HG03196 (cell line): ENCODE measurements around the gene SASH3.
A peak's percentile ranks its signal among the peaks of the same experiment; 100 is the strongest.
"Not testable (repeated sequence)": the region's sequence is repeated elsewhere in the genome, so short reads cannot be mapped to it uniquely, and the experiment has no call there.

Experiments
- ATAC-seq: cut with Tn5 transposase; IDR thresholded peaks from one replicate; pipeline ENCODE4 v1.9.1; 2021; ENCODE audit not compliant: unreplicated experiment

SASH3 gene

DNA sequence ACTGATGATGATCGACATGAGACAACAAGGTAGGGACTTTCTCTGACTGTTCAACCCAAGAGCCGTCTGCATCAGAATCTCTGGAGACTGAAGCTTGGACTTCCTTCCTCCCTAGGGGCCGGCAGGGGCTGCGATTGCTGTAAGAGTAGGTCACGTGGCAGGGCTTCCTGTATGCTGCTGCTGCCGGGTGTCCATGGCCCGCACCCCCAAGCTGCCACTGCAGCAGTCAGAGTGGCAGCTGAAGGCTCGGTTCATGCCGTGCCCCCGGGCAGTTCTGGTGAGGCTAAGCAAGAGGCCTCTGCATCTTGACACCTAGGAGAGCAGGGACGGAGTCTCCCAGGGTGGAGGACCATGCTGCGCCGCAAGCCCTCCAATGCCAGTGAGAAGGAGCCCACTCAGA lies at the start of gene SASH3:
SASH3 (plus strand) TSS at position 203 of the 400 bp plus-strand sequence; CDS start at position 352, 149 bp downstream.
- ATAC-seq: peak; percentile 30

DNA sequence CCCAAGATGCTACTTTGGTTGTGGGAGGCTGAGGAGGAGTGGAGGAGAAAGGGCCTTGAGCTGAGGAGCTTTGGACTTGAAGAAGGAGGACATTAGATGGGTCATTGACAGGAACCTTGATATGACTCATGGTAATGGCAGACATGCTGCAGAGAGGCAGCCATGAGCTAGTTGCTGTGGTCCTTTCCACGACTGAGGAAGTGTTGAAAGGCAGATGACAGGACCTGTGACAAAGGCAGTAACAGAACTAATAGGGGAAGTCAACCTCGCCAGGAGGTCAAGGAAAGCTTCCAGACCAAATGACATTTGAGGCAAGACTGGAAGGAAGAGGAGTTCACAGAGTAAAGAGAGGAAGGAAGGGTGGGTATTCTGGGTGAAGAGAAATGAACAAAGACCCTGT lies 48.5 kb upstream of the SASH3 start:
- ATAC-seq: no peak

DNA sequence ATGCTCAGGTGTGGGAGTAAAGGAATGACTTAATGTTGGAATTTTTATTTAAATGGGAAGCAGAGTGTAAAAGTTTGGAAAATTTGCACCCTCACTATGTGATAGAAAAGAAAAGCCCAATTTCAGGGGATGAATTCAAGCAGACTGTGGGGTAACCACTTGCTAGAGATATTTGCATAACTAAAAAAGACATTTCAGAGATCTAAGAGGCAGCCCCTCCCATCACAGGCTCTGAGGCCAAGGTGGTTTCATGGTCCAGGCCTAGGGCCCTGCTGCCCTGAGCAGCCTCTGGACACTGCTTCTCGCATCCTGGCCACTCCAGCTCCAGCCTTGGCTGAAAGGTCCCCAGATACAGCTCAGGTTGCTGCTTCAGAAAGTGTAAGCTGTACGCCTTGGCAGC lies 46.9 kb upstream of the SASH3 start:
- ATAC-seq: no peak

DNA sequence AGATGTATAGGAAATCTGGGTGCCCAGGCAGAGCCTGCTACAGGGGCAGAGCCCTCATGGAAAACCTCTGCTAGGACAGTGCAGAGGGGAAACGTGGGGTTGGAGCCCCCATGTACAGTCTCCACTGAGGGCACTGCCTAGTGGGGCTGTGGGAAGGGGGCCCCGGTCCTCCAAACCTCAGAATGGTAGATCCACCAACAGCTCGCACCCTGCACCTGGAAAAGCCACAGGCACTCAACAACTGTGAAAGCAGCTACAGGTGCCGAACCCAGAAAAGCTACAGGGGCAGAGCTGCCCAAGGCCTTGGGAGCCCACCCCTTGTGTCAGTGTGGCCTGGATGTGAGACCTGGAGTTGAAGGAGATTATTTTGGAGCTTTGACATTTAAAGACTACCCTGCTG lies 46.4 kb upstream of the SASH3 start:
- ATAC-seq: no peak

DNA sequence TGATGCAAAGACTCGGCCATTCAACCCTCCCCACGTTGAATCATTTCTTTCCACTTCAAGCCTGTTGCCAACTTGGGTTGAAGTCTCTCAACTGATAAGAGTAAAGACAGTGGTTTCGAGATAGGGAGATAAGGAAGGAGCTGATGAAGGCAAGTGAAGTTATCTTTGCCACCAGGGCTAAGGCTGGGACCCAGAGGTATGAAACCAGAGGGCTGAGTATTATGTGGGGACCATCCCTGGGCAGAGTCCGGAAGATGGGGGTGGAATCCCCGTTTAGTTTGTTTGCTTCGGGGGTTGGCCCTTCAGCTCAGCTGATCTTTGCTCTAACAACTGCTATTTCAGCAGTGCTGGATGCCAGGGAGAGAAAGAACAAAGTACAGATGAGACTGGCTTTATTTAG lies 43.3 kb upstream of the SASH3 start:
- ATAC-seq: no peak

DNA sequence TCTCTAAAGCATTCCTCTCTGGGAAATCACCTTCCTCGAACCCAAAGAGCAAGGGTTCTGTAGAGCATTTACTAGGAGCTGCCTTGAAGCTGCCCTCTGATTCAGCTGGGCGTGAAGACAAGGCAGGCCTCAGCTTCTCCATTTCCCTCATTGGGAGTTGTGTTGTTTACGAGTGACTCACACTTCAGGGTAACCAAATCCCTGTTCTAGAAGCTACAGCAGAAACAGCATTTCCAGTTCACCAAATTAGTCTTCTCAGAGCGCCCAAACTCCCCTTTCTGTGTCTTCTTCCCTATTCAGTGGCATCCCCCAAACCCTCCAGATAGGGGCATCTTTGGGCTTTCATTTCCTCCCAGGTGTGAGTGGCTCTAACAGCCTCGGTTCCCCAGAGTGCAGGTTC lies 41.8 kb upstream of the SASH3 start:
- no peak for ATAC-seq

DNA sequence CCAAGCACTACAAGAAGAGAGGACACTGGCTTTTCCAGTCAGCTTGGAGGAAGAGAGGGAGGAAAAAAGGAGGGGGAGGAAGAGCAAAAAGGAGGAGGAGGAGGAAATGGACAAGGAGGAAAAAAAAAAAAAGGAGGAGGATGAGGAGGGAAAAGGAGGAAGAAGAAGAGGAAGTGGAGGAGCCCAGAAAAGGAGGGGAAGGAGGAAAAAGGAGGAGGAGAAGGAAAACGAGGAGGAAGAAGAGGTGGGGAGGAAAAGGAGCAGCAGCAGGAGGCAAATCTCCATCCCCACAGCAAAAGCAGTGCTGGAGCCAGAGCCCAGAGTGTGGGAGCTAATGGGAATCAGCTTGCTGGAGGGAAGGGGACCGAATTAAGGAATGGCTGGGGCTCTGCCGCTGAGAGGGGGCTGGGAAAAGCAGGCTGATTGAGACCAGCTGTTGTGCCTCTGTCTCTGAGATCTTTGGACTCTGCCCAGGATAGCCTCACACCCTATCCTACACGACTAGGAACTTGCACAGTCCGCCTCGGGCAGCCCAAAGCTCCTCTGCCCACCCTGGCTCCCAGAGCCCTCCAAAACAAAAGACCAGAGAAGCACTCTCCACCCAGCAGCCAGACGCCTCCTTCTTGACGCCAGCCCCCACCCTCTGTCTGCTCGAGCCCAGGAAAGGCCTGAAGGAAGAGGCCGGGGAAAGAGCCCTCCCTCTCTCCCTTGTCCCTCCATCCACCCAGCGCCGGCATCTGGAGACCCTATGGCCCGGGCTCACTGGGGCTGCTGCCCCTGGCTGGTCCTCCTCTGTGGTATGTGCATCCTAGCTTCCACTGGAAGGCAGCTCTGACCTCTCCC lies 41.1 kb upstream of the SASH3 start, which contains the start of gene XPNPEP2:
XPNPEP2 (plus strand) TSS at position 514 of the 843 bp plus-strand sequence; CDS start at position 749, 235 bp downstream.
- no peak for ATAC-seq

DNA sequence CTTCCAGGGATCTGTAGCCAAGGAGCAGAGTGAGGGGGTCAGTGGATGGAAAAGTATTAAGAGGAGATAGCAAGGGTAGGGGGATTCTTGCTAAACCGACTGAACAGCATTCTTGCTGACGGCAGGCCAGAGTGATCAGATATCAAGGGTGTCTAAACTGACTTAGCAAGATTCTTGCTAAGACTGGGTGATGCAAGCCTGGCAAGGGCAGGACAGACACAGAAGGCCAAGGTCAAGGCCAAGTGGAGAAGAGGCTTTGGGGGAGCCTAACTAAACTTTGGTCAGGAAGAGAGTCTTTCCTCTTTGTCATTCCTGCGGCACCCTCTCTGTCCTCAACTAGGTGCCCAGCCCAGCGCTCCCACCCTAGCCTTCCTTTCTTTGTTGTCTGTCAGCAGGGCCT lies 40.2 kb upstream of the SASH3 start:
- ATAC-seq: no peak

DNA sequence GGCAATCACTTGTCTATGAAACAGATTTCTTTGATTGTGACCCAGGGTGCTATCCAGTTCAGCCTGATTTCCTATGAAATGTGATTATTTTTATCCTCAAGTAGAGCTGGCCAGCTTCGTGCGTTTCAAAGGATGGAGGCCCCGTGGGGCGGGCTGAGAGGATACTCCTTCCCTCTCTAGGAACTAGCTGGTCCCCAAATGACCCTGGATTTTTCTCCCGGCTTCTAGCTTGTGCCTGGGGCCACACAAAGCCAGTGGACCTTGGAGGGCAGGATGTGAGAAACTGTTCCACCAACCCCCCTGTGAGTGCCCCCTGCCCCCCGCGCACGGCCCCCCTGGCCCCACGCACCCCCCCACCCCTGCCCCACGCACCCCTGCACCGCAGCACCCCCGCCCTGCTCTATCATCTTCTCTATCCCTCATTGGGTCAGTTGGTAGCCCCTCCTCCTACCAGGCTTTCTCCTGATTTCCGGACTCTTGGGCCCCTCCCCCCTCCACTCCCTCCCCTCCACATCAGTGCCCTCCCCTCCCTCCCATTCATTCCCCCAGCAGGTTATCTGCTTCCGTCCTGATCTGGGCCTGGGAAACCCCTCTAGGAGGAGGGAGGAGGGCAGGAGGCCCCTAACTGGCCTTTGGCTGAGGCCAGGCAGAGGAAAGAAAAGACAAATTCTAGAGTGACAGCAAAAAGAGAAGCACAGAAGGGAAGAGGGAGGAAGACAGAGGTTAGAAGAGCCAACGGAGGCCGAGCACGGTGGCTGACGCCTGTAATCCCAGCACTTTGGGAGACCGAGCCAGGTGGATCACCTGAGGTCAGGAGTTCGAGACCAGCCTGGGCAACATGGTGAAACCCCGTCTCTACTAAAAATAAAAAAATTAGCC lies 37.6 kb upstream of the SASH3 start:
- ATAC-seq: no peak

DNA sequence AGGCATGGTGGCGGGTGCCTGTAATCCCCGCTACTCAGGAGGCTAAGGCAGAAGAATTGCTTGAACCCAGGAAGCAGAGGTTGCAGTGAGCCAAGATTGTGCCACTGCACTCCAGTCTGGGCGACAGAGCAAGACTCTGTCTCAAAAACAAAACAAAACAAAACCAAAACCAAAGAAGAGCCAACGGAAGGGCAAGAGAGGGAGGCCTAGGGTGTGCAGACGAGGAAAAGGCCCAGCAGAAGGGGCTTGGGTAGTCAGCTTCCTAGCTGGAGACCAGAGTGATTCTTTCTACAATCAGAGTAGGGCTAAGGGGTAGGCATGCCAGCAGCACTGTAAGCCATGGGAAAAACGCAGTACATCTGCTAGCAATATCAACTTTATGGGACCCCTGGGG lies 37.0 kb upstream of the SASH3 start:
- ATAC-seq: not testable (repeated sequence)

DNA sequence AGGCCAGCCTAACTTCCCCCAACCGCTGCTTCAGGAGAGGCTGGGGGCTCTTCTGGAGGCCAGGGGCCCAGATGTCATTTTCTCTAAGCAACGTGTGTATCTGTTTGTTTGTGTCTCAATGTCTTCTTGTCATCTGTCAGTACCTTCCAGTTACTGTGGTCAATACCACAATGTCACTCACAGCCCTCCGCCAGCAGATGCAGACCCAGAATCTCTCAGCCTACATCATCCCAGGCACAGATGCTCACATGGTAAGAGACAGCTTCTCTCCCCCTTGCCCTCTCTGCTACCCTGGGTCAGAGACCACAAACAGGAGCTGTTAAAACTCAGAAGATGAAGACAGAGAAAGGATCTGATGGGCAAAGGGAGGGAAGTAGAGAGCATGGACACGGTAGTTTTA lies 35.9 kb upstream of the SASH3 start:
- ATAC-seq: no peak

DNA sequence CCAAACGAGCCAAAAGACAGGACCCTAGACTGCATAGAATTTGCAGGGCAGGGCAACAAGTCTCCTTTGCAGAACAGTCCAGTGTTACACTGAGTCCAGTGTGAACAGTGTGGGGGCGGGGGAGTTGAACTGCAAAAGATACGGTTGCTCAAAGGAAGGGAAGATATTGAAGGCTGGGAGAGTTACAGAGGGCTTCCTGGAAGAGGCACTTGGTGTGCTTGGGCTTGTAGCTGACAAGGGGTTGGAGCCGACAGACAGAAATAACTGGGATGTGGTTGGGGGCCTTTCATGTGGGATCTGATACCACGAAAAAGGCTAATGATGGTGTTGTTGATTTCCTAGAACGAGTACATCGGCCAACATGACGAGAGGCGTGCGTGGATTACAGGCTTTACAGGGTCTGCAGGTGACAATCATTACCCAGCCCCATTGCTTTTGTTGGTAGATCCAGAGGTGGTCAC lies 34.9 kb upstream of the SASH3 start:
- ATAC-seq: no peak

DNA sequence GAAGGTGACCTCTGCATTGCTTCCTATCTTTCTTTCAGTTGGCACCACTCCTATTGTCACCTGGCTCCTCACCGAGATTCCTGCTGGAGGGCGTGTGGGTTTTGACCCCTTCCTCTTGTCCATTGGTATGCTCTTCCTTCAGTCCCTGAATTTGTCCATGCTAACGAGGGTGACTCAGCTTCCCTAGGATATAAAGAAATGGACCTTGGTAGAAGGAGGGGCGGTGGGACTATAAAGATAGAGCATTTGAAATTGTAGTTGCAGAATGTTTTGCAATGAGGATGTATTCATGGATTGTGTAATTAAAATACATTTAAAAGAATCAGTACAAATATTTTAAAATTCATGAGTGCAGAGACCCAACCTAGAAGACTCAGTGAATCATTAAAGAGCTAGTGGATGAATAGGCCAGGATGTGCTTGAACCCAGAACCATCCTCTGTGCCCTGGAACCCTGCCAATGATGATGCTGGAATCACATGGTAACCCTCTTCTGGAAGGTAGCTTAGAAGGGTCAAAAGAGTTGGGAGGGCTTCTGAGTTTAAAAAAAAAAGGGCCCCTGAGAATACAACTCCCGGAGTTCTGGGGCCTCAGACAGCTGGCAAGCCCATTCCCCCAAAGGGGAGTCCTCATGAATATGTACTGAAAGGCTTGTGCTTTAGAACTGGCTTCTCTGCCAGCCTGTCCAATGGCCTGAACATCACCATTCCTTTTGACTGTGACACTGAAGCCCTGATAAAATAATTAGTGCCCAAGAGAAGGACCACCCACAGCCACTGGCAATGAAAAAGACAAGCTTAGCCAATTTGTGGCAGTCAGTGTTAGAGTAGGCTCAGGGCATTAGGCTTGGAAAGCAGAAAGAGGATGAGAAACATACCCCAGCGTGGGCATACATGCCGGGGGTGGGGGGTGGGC lies 32.9 kb upstream of the SASH3 start:
- ATAC-seq: no peak

DNA sequence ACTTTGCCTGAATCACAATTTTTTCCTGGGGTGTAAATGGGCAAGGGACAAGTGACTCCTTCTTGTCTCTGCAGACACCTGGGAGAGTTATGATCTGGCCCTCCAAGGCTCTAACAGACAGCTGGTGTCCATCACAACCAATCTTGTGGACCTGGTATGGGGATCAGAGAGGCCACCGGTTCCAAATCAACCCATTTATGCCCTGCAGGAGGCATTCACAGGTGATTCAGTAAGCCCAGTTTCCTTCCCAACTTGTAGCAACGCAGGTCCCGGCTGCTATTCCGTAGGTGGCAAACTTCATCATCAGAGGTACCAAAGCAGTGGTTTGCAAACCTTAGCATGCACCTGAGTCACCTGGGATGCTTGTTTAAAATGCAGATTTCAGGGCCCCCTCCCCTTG lies 32.2 kb upstream of the SASH3 start:
- ATAC-seq: no peak

DNA sequence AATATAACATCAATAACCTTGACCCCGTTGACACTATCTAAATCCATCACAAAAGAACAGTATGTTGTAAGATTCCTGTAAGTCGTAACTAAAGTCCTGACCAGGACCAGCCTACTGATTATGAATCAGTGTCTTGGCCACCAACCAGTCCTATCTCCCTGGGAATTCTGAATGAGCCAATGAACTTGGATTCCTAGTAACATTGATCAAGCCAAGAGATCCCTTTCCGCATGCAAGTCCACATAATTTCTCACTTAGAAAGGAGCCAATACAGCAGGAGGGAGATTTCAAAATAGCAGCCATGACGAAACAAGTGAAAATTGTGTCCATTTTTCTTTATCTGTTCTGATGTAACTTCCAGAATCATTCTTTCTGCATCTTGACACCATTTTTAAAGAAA lies 31.4 kb upstream of the SASH3 start:
- no peak for ATAC-seq

DNA sequence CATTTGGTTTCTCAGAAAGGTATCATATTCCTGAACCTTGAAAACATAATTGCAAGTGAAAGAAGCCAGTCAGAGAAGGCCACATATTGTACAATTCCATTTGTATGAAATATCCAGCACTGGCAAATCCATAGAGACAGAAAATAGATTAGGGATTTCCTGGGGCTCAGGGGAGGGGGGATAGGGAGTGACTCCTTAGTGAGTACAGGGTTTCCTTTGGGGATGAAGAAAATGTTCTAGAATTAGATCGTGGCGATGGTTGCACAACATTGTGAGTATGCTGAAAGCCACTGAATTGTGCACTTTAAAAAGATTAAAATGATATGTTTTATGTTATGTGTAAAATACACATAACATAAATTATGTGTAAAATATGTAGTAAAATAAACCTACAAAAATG lies 30.7 kb upstream of the SASH3 start:
- ATAC-seq: no peak

DNA sequence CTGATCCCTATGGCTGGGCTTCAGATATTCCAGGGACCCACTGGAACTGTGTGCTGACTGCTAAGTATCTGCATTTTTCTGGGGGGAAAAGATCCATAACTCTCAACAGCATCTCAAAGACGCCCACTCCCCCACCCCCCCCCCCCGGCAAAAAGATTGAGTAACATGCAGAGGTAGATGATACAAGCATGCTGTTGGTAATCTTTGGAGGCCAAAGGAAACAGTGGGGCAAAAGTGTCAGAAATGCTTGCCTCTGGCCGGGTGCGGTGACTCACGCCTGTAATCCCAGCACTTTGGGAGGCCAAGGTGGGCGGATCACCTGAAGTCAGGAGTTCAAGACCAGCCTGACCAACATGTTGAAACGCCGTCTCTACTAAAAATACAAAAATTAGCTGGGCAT lies 28.8 kb upstream of the SASH3 start:
- ATAC-seq: no peak

DNA sequence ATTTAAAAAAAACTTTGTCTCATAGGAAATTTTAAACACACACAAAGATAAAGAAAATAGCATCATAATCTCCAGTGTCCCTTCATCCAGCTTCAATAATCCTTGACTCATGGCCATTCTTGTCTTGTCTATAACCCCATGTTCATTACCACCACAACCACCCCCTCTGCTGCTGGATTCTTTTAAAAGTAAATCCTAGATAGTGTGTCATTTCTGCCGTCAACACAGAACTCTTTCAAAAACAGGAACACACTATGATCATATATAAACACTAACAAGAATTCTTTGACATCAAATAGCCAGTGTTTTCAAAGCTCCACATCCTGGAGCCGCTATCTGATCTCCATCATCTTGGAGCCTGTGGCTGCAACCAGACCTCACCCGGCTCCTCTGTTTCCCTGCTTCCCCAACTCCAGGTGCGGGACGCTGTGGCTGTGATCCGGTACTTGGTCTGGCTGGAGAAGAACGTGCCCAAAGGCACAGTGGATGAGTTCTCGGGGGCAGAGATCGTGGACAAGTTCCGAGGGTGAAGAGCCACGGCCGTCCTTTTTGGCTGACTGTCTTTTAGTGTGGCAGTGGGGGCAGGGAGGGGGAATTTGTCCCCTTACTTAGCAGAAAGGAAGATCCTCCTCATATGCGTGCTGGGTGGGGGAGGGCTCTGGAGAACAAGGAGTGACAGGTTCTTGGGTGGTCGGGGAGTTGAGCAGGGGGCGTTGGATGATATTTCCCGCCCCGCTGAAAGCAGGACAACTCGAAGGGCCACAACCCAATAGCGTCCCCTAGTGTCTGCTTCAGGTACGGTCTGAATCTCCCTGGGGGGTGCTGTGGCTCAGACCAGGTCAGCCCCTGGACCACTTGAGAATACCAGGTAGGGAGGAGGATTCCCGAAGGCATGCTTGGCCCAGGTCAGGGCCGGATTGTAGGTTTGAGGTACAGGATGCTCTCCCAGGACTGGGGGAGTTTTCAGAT lies 25.4 kb upstream of the SASH3 start:
- no peak for ATAC-seq

DNA sequence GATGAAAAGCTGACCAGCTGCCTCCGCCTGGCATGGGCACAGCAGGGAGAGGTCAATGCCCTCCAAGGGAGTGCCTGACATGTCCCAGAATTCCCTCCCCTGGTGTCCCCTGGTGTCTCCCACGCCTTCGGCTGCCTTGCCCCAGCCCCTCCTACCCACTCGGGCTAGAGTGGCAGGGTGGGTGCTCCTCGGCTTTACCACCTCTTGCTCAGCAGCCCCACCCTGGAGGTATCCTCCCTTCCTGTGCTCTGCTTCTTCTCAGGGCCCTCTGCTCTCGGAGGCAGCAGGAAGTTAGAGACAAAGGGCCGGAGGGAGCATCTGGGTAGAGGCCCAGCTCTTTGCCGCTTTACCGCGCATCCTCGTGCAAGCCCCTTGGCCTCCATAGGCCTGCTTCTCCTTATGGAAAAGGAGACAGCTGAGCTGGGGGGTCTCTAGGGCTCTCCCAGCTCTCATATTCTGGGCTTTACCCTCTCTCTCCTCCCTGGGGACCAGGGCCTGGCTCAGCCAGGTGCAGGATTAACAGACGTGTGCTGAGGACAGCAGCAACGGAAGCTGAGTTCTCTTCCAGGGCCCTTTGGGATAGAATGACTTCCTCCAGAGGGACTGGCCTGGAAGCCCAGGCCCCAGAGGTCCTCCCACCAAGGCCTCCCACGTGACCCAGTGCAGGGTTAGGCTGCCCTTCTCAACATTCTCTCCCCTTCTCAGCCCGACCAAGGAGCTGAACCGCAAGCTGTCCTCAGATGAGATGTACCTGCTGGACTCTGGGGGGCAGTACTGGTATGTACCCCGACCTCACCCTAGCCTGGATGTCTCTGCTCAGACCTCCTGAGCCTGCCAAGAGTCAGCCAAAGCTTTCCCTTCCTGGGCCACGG lies 23.7 kb upstream of the SASH3 start:
- no peak for ATAC-seq
